ENCODE measurements around the gene USP26.

GRCh38 chrX:133083899-133084298 is 13.0 kb downstream of the USP26 start:
- TF ChIP-seq POLR2A (IDR thresholded peaks at IDR 0.05; ENCODE audit: low read depth, low read length) (no peak), POLR2AphosphoS5 (IDR thresholded peaks at IDR 0.05; ENCODE audit: low read depth, low read length) (no peak)
